Endometrial microvascular endothelial cells (primary cell): Measurements from ENCODE around the gene ANKFN1. TPM values are rescaled to one million over a fixed set of nuclear protein-coding genes. Genes with fewer than 3 reads are reported as not detected.

Experiments used
- in situ Hi-C: cut with HindIII; loops from 2 replicates; pipeline ENCODE4 v1.10.0; 2017; ENCODE audit warnings: low sequenced_read_pairs, low pct_unique_long_range_greater_than_20kb; ENCODE audit errors: inconsistent ontology term
- total RNA-seq: library from RNA; depleted of rRNA; stranded (reverse); fragments of >200 nt; gene quantifications from one replicate; pipeline ENCODE4 v1.2.3, GENCODE V29; 2015; ENCODE audit errors: inconsistent ontology term

The ANKFN1 gene
- total RNA-seq, 1 donor from 2014 or later = not detected

DNA sequence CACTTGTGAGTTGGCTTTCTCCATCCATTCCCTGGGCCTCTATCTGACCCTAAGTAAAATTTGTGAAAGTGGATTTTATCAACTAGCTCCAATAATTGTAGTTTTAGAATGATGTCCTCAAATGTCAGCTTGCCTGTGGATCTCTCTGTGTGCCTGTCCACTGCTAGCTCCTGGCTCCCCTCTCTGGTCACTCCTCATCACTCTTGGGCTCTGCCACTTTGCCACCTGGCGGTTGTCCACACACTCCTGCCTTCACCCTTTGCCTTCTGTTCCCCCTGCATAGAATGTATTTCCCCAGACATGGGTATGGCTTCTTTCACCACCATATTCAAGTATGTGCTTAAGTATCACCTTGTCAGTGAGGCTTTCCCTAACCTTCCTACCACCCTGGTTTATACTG, 19.8 kb downstream of the ANKFN1 start:
- in situ Hi-C loops = no loop called here

DNA sequence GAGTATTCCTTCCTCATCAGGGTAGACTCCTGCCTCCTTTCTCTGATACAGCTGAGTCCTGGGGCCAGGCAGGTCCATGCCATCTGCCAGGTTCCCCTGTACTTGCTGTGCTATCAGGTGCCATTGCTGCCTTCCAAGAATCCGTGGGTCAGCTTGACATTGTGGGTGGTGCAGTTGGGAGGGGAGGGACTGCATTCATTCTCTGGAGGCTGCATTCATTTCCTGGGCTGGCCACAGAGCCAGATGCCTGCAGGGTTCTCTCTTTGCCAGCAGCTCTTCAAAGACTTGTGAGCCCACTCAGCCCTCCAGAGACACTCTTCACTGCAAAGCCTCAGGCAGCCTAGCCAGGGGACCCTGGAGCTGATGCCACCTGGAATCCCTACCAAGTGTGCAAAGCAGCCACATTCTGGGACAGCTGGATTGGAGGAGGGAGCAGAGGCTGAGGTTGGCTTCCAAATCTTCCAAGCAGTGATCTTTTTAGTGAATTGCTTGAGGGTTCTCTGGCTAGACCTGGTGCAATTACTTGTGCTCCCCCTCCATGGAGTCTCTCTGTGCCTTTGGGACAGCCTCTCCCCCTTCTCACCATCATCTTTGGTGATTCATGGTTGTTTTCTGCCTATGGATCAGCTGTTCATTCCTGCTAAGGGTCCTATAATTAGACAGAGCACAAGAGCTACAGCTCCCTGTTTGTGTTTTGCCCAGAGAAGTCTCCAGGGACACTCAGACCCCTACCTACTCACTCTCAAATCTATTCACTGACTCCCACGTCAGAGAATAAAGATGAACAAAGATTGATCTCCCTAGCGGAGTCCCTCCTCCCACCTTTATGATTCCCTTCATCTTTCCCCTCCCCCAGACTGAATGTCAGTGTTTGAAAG, 20.9 kb downstream of the ANKFN1 start:
- in situ Hi-C loops = no loop called here

DNA sequence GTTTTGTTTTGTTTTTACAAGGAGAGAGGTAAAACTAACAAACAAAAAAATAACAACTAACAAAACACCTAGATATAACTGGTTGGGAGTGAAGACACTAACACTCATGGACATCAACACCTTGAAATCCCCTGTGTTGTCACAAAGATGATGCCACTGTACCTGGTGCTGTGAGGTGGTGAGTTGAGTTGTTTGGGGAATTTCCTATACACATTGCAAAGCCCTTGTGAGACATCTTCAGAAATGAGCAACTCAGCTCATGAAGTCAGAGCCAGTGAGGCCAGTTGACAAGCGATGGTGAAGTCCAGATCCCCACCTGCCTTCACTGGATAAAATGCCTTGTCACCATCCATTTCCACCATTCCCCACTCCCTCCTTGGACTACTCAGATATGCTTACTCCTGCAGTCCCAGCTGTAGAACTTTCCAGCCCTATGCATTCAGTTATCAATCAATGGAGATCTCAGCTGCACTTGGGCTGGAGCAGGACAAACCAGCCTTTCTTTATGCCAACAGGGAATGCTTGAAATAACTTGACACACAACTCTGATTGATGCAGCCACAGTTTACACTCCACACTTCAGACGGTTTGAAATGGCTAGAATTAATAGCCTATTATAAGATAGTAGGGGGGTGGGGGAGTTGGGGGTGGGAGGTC, 22.2 kb downstream of the ANKFN1 start:
- in situ Hi-C loops = no loop called here

DNA sequence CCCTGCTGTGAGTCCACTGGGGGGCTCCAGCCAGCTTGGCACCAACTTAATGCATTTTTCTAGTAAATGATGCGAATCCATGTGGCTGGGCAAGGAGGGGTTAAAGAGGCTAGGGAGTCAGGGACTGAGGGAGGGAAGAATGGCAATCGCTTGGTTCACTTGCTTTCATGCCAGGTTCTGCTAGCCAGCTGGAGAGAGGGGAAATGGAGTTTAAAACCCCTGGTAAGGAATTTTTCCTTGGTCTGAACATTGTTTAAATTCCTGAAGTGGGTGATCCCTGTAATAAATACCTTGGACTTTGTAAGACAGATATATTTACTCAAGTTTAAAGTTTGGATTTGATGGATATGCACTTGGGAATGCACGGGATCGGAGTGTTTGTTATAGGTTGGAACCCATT, 22.8 kb downstream of the ANKFN1 start:
- in situ Hi-C loops = no loop called here

DNA sequence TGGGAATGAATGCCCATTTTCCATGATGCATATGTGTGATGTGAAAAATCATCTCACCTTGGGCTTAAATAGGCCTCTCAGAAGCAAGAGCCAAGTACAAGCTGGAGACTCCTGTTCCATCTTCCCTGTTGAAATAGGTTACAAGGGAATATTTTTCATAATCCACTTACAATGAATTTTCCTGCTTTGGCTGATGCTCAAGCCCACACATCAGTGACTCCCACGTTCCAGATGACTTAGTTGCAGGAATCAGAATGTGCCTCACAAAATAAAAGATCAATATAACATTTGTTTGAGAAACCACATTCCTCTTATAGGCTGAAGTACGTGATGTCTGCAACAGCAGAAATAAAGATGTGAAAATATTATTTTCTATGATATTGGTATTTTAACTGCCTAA, 24.1 kb downstream of the ANKFN1 start:
- in situ Hi-C loops = no loop called here

DNA sequence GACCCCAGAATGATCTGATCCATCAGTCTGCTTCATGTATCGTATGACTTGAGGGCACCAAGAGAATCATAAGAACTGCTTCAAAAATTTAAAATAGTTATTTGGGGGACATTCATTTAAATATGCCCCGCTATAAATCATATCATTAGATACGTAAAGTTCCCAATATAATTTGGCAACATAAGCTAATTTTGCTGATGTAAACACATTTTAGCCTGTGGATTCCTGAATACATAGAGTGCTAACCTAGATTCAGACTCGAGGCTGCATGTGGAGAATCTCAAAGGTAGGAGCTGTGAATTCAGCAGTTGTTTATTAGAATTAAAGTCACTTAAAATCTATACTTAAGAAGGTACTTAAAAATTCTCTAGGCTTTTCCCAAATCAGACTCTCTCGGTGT, 24.9 kb downstream of the ANKFN1 start:
- in situ Hi-C loops = no loop called here

DNA sequence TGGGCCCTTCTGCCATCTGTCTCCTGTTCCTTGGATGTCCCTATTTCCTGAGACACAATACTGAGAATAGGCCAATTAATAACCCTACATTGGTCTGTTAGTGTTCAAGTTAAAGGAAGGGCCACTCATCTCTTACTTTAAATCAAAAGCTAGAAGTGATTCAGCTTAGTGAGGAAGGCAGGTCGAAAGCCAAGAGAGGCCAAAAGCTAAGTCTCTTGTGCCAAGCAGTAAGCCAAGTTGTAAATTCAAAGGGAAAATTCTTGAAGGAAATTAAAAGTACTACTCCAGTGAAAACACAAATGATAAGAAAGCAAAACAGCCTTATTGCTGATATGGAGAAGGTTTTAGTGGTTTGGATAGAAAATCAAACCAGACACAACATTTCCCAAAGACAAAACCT, 28.8 kb downstream of the ANKFN1 start:
- in situ Hi-C loops = no loop called here

DNA sequence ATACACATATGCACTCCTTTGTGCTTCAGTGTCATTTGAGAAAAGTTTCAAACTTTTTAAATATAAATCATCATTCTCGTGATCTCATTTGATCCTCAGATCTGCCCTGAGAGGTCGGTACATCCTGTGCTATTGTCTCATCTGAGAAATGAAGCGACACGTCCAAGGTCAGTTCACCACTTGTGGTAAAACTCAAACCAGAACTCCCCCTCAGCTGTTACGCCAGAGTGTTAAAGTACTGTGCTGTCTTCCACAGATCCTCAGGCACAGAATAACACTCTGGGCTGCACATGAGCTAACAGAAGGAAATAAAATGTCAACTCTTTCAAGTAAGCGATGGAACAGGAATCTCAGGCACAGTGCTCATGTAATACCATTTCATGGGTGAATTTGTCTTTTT, 31.4 kb downstream of the ANKFN1 start:
- in situ Hi-C loops = no loop called here

DNA sequence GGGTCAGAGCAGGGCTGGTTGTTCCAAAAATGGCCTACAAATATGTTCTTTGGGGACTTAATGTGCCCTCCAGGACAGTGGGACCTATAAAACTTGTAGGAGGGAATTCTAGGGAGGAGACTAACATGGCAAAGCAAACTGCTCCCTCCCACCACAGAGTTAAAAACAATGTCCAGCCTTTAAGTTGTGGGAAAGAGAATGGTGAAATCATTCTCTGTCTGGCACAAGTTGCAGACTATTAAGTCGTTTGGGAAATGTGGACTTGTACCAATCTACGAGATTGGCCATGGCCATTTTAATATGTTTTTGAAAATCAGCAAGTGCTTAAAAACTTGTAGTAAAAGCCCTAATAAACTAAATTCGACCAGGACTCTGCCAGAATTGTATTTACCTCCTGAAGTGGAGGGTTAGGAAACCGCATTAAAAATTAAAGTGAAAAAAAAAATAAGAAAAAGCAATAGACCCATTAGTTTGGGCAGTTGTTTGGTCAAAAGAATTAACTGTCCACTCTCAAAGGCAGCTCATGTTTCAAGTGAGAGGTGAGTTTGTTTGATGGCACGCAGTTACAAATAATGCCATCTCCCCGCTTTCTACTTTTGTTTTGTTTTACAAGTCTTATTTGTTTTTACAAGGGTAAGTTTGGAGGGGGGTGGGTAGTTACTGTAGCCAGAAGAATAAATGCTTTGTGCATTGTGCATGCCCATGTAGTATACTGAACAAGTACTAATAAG, 32.4 kb downstream of the ANKFN1 start:
- in situ Hi-C loops = no loop called here

DNA sequence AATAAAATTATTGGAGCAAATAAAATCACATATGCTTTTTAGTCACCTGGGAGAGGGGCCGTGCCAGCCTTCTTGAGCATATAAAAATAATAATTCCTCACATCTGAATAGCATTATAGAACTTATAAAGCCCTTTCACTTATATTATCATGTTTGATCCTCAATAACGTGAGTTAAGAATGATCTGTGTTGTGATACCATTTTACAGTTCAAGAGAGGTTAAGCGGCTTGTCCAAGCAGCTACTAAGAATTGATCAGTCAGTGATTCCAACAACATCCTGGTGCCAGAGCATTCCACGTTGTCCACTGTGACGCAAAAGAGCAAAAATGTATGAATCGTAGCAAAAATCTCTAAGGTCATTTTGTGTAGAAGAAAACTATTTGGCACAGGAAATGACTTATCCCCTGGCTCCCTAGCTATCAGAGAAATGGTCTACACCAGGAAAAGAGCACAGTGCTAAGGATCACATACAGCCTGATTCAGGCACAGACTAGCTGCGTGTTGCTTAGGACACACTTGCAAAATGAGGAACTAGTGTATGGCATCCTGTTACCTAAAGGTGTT, 33.0 kb downstream of the ANKFN1 start:
- in situ Hi-C loops = no loop called here

DNA sequence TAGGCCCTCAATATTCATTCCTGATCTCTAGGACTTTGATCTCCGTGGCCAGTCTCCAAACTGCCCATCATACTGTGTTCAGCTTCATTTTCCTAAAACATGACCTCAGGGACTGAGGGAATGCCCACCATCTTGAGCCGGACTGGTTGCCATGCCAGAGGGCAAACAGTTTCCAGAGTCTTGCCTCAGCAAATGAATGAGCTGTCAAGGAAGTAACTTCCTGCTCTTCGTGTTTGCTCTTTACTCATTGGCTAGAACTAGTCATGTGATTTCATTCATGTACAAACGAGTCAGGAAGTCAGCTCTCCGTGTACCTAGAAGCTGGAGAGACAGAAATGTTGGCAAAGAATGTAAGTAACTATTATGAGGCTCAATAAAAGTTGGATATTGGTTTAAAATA, 50.2 kb downstream of the ANKFN1 start:
- in situ Hi-C loops = no loop called here

DNA sequence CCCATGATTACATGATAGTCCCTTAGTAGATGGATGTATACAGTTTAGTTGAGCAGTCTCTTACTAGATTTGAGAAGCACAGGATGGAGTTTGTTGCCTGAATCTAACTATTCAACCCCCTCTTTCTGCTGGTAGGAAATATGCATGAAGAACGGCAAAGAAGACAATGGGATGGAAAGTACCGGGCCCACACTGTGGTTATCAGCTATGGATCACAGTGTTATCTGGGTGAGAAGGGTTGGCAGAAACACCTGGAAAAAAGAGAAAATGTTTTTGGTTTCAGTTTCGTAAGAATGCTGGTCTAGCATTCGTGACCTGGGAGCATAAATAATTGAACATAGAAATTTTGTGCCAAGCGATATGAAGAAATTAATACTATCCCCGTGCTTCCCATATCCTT, 53.1 kb downstream of the ANKFN1 start:
- in situ Hi-C loops = no loop called here

DNA sequence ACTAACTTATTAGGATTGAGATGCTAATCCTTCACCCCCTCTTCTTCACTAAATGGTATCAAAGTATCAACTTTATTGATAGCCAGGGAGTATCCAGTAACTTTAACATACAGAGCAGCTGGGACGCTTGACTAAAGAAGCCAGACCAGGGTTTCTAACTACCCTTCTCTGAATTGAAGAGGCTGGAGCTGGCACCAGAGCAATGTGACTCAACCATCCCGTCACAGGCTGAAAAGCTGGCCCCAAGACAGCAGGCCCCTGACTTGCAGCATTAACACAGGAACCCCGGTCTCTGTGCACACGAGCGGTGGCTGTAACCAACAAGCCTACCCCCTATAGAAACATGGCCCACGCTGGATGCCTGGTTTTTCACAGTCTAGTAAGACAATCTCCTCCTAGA, 59.8 kb downstream of the ANKFN1 start:
- in situ Hi-C loops = no loop called here

DNA sequence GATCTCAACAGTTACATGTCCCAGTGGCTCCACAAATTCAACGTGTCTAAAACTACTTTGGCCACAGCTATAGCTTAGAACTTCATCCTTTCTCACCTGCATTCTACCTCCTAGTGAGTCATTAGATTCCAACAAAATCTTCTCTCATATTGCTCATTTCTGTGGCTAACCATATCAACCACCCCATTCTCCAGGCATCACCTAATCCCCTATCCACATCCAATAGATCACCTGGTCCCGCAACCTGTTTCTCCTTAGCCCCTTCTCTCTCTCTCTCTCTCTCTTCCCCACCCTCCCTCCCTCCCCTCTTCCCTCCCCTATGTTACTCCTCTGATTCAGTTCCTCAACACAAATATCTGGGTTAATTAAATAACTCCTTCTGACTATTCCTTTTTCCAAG, 64.6 kb downstream of the ANKFN1 start:
- in situ Hi-C loops = no loop called here

DNA sequence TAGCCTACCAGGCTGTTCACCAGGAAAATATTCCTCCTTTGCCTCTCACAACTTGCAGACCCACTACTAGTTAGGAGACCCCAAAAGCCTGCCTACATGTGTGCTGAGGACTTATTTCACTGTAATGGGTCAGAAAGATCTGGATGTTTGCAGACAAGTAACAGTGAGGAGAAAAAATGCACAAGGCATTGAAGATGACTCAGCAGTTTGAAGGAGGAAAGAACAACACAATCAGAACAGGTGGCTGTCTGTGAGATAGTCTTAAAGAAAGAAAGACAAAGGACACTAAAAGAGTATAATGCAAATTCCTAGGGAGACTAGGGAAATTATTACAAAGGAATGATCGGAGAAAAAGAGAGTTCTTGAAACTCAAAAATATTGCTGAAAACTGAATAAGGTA, 69.0 kb downstream of the ANKFN1 start:
- in situ Hi-C loops = no loop called here

DNA sequence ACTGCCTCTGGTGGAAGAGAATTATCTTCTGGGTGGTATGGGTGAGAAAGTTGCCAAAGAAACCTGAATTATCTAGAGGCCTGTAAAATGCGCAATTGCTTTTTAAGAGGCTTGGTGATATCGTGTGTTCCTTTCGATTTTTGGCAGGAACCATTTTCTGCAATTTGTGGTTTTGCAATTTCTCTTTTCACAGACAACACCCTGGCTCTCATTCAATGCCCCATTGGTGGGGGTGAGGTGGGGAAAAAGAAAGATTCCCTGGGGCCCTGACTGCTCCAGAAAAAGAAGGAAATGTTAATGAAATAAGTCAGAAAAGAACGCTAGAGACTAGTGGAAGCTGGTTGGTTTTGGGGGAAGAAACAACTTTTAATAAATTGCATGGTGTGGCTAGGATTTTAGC, 77.4 kb downstream of the ANKFN1 start:
- in situ Hi-C loops = no loop called here

DNA sequence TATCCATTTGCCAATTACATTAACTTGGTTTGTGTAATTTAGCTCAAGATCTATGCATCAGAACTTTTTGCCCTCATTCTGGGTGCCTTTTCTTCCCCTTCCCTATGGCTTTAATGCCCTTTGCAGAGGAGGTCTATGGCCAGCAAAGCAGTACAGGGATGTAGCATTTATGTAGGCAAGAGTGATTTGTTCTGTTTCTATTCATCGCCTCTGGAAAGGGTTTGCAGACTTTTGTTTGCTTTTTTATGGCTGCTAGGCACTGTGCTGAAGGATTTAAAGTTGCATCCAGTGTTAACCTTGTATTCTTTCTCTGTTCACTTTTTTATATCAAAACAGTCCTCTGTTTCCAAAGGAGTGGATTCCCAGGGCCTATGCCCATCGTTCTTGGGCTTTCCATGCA, 78.0 kb downstream of the ANKFN1 start:
- in situ Hi-C loops = no loop called here

DNA sequence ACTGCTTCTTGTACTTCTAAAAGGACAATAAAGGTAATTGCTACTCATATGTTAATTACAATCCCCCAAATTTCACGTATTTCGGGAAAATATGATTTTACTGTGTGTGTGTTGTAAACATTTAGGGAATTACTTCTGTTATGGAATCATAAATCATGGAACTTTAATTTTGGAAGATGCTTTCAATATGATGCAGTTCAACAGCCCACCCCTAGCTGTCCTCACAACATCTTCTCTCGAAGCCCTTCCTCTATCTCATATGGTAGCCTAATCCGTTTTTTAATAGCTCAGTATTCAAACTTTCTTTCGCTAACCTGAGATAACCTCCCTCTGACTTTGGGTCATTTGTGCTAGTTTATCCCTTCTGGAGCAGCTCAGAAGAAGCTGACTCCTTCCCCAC, 78.4 kb downstream of the ANKFN1 start:
- in situ Hi-C loops = no loop called here

DNA sequence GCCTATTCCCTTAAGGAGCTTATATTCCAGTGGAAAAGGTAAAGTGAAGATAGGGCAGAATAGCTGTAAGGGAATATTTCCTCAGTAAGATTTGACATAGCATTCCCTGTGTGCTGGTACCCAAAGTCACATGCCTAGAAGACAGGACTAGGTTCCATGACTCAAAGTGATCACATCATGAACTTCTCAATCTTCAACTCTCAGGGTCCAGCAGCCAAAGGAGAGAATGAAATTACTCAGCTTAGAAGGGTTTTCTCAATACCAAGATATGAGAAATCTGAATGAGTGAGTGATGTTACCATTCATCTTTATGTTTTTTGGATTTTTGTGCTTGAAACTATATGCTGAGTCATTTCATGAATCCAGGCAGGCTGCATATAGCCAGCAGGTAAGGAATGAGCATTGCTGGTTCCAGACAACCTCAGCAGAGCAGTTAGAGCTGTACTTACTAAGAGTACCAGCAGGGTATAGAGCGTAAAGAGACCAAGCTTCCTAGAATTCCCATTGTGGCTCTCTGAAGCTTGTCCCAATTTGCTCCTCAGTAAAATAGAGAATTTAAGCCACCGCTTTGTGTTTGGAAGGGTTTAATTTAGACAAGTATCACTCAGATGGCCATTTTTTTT, 91.1 kb downstream of the ANKFN1 start:
- in situ Hi-C loops = no loop called here
